Neural cell (in vitro differentiated cells): Measurements from ENCODE around the gene LARGE1. TPM values are rescaled to one million over a fixed set of nuclear protein-coding genes. Genes with fewer than 3 reads are reported as not detected.

Experiments
- H2AFZ ChIP-seq: fragments of 200-600, 300-800 bp; sonication (generic), shearing (Covaris generic); 2 replicates; pipeline ENCODE4 v1.6.0; 2014; ENCODE audit warnings: low read depth, mild to moderate bottlenecking, antibody characterized with exemption, low read length, moderate library complexity
- H3F3A ChIP-seq: fragments of 200-600 bp; shearing (Covaris generic); 2 replicates; pipeline ENCODE4 v1.6.1; 2016; ENCODE audit warnings: mild to moderate bottlenecking, moderate library complexity, mixed read lengths, antibody characterized with exemption, low read length; ENCODE audit not compliant: insufficient read depth, poor library complexity, severe bottlenecking
- H3K27ac ChIP-seq: fragments of 200-600, 300-800 bp; sonication (generic), shearing (Covaris generic); 2 replicates; pipeline ENCODE4 v1.5.1; 2014; ENCODE audit warnings: mild to moderate bottlenecking, low read length, moderate library complexity
- H3K27me3 ChIP-seq: fragments of 300-800, 200-600 bp; sonication (generic), shearing (Covaris generic); 2 replicates; pipeline ENCODE4 v1.6.0; 2014; ENCODE audit warnings: mild to moderate bottlenecking, low read depth, low read length, moderate library complexity; ENCODE audit not compliant: insufficient read depth
- H3K36me3 ChIP-seq: fragments of 300-800, 200-600 bp; sonication (generic), shearing (Covaris generic); 2 replicates; pipeline ENCODE4 v1.5.1; 2014; ENCODE audit warnings: mild to moderate bottlenecking, antibody characterized with exemption, low read length, moderate library complexity; ENCODE audit not compliant: insufficient read depth
- H3K4me2 ChIP-seq: fragments of 300-800, 200-600 bp; sonication (generic), shearing (Covaris generic); 2 replicates; pipeline ENCODE4 v1.6.0; 2014; ENCODE audit warnings: mild to moderate bottlenecking, low read length
- H3K4me3 ChIP-seq: fragments of 300-800, 200-600 bp; sonication (generic), shearing (Covaris generic); 2 replicates; pipeline ENCODE4 v1.5.1; 2014; ENCODE audit warnings: mild to moderate bottlenecking, low read length, moderate library complexity
- H3K79me2 ChIP-seq: fragments of 200-600 bp; shearing (Covaris generic); replicated peaks from 2 replicates; pipeline ENCODE4 v1.6.0; 2014; ENCODE audit warnings: mild to moderate bottlenecking, low read length, moderate library complexity; ENCODE audit not compliant: insufficient read depth
- H3K9ac ChIP-seq: fragments of 300-800, 200-600 bp; sonication (generic), shearing (Covaris generic); 2 replicates; pipeline ENCODE4 v1.6.1; 2016; ENCODE audit warnings: mild to moderate bottlenecking, low read length, mixed read lengths
- H3K9me2 ChIP-seq: fragments of 200-600 bp; shearing (Covaris generic); 2 replicates; pipeline ENCODE4 v1.6.1; 2016; ENCODE audit warnings: mild to moderate bottlenecking, low read length, mixed read lengths; ENCODE audit not compliant: insufficient read depth
- H3K9me3 ChIP-seq: fragments of 200-600, 300-800 bp; sonication (generic), shearing (Covaris generic); 2 replicates; pipeline ENCODE4 v1.6.1; 2016; ENCODE audit warnings: mild to moderate bottlenecking, mixed run types, low read length, moderate library complexity, mixed read lengths
- H4K20me1 ChIP-seq: fragments of 200-600 bp; shearing (Covaris generic); 2 replicates; pipeline ENCODE4 v1.6.1; 2016; ENCODE audit warnings: mild to moderate bottlenecking, mixed run types; ENCODE audit not compliant: insufficient read depth
- EP300 ChIP-seq: fragments of 450-650 bp; conservative IDR thresholded peaks from 2 replicates; pipeline ENCODE4 v1.6.1; 2014; ENCODE audit warnings: antibody characterized with exemption, mild to moderate bottlenecking, moderate library complexity; ENCODE audit not compliant: poor library complexity, severe bottlenecking
- EZH2 ChIP-seq: fragments of 200-600, 300-800 bp; shearing (Covaris generic), sonication (generic); IDR thresholded peaks from 2 replicates; pipeline ENCODE4 v1.6.1; 2014; ENCODE audit warnings: antibody characterized with exemption, low read length, borderline replicate concordance, mild to moderate bottlenecking; ENCODE audit not compliant: insufficient read depth, poor library complexity, severe bottlenecking
- MXI1 ChIP-seq: fragments of 450-650 bp; conservative IDR thresholded peaks from 2 replicates; pipeline ENCODE4 v1.6.1; 2014; ENCODE audit warnings: antibody characterized with exemption, mild to moderate bottlenecking; ENCODE audit not compliant: poor library complexity, severe bottlenecking
- POLR2AphosphoS5 ChIP-seq: IDR thresholded peaks from 2 replicates; pipeline ENCODE4 v1.6.1; 2012
- RAD21 ChIP-seq: fragments of 450-650 bp; conservative IDR thresholded peaks from 2 replicates; pipeline ENCODE4 v1.6.1; 2014; ENCODE audit warnings: antibody characterized with exemption, mild to moderate bottlenecking, moderate library complexity
- REST ChIP-seq: IDR thresholded peaks from 2 replicates; pipeline ENCODE4 v1.6.1; 2012; ENCODE audit warnings: borderline replicate concordance
- SMC3 ChIP-seq: fragments of 450-650 bp; conservative IDR thresholded peaks from 2 replicates; pipeline ENCODE4 v1.6.1; 2014; ENCODE audit warnings: antibody characterized with exemption, mild to moderate bottlenecking, moderate library complexity; ENCODE audit not compliant: poor library complexity
- TAF1 ChIP-seq: IDR thresholded peaks from 2 replicates; pipeline ENCODE4 v1.6.1; 2012; ENCODE audit warnings: low read depth
- polyA plus RNA-seq: library from polyadenylated mRNA; depleted of rRNA; stranded (reverse); fragments of >200 nt; gene quantifications from 2 replicates; pipeline ENCODE4 v1.2.3, GENCODE V29; 2014
- TF ChIP-seq, protein P1 (sequence below): fragments of 450-650 bp; IDR thresholded peaks from 2 replicates; pipeline ENCODE4 v1.5.1; 2014; ENCODE audit warnings: antibody characterized with exemption, mild to moderate bottlenecking, moderate library complexity; ENCODE audit not compliant: poor library complexity, severe bottlenecking

Gene LARGE1
- polyA plus RNA-seq, 1 donor from 2014 or later, result 27.5 TPM

GRCh38 chr22:33828302-33828701, 92.0 kb downstream of the LARGE1 start:
- no peak overlapping the region for H3K4me2 ChIP-seq
- TF ChIP-seq, protein P1, sequence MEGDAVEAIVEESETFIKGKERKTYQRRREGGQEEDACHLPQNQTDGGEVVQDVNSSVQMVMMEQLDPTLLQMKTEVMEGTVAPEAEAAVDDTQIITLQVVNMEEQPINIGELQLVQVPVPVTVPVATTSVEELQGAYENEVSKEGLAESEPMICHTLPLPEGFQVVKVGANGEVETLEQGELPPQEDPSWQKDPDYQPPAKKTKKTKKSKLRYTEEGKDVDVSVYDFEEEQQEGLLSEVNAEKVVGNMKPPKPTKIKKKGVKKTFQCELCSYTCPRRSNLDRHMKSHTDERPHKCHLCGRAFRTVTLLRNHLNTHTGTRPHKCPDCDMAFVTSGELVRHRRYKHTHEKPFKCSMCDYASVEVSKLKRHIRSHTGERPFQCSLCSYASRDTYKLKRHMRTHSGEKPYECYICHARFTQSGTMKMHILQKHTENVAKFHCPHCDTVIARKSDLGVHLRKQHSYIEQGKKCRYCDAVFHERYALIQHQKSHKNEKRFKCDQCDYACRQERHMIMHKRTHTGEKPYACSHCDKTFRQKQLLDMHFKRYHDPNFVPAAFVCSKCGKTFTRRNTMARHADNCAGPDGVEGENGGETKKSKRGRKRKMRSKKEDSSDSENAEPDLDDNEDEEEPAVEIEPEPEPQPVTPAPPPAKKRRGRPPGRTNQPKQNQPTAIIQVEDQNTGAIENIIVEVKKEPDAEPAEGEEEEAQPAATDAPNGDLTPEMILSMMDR, result no peak
- TF ChIP-seq EZH2 (no peak), POLR2AphosphoS5 (no peak), RAD21 (no peak), TAF1 (no peak), SMC3 (no peak), REST (no peak), MXI1 (no peak), EP300 (no peak)
- H3K36me3 ChIP-seq, result no peaks in the 10 kb centered on the region
- no peak overlapping the region for H3K27ac ChIP-seq
- no peaks in the 10 kb centered on the region for H3K9me3 ChIP-seq
- H3F3A ChIP-seq, result no peaks in the 10 kb centered on the region
- no peak overlapping the region for H3K9ac ChIP-seq
- H3K27me3 ChIP-seq, result no peaks in the 10 kb centered on the region
- H3K9me2 ChIP-seq, result no peaks in the 10 kb centered on the region
- H4K20me1 ChIP-seq, result no peaks in the 10 kb centered on the region
- H3K79me2 ChIP-seq, result no peaks in the 10 kb centered on the region
- no peak overlapping the region for H2AFZ ChIP-seq
- no peak overlapping the region for H3K4me3 ChIP-seq

- no peaks in the 10 kb centered on the region for H3F3A ChIP-seq
- H3K27ac ChIP-seq, result no peak overlapping the region
- H3K27me3 ChIP-seq, result no peaks in the 10 kb centered on the region
- no peak overlapping the region for H3K9ac ChIP-seq
- no peaks in the 10 kb centered on the region for H3K36me3 ChIP-seq
- H3K79me2 ChIP-seq, result no peaks in the 10 kb centered on the region
- no peaks in the 10 kb centered on the region for H4K20me1 ChIP-seq
- TF ChIP-seq MXI1, result no peak
- TF ChIP-seq POLR2AphosphoS5, result no peak
- TF ChIP-seq TAF1, result no peak
- TF ChIP-seq SMC3, result no peak
- no peak for TF ChIP-seq EP300
- TF ChIP-seq EZH2, result no peak
- no peak for TF ChIP-seq REST
- TF ChIP-seq RAD21, result no peak
- TF ChIP-seq, protein P1, result no peak
- no peak overlapping the region for H3K4me2 ChIP-seq
- H3K9me3 ChIP-seq, result no peaks in the 10 kb centered on the region
- no peak overlapping the region for H2AFZ ChIP-seq
- no peak overlapping the region for H3K4me3 ChIP-seq
- H3K9me2 ChIP-seq, result no peaks in the 10 kb centered on the region
Observed at GRCh38 chr22:33825761-33826160, 94.5 kb downstream of the LARGE1 start.
